ENCODE results near the gene FBXO42. TPM values are rescaled to one million over a fixed set of nuclear protein-coding genes. Genes with fewer than 3 reads are reported as not detected.
"Not testable (repeated sequence)": the region's sequence is repeated elsewhere in the genome, so short reads cannot be mapped to it uniquely, and the experiment has no call there.

FBXO42 gene
- total and polyA plus RNA-seq, 2 experiments from 2014 or later = 6.0 to 20.7 TPM

- H3K4me2 ChIP-seq; H3K27ac Mint-ChIP-seq; H3F3A ChIP-seq (replicated peaks; ENCODE audit: low read depth); H3K36me3 ChIP-seq (ENCODE audit: insufficient read depth); H3K9me2 ChIP-seq (ENCODE audit: insufficient read depth); H3K4me3 ChIP-seq; H2AFZ ChIP-seq; H3K36me3 Mint-ChIP-seq (ENCODE audit: low read depth); ATAC-seq; H3K79me2 ChIP-seq (replicated peaks; ENCODE audit: insufficient read depth); H4K20me1 ChIP-seq (replicated peaks; ENCODE audit: insufficient read depth); H3K27ac ChIP-seq (ENCODE audit: low read depth); DNase-seq (ENCODE audit: low spot score); H3K4me1 ChIP-seq (ENCODE audit: insufficient read depth); H3K4me3 Mint-ChIP-seq; H3K9me3 Mint-ChIP-seq: not testable (repeated sequence)
- H3K27me3 Mint-ChIP-seq (ENCODE audit: insufficient read depth, low read depth, poor library complexity) = peaks cover 41% of the 10 kb centered on the region
- peaks cover 11% of the 10 kb centered on the region for H3K4me1 Mint-ChIP-seq
- peaks cover 34% of the 10 kb centered on the region for H3K27me3 ChIP-seq (ENCODE audit: insufficient read depth)
These were observed 129.6 kb downstream of the FBXO42 start for GRCh38 chr1:16222716-16223115.

GRCh38 chr1:16221499-16221898 lies 130.8 kb downstream of the FBXO42 start:
- H3K27me3 Mint-ChIP-seq (ENCODE audit: insufficient read depth, low read depth, poor library complexity) = peaks cover 37% of the 10 kb centered on the region
- peaks cover 9% of the 10 kb centered on the region for H3K4me1 Mint-ChIP-seq
- no peak for ATAC-seq

More at GRCh38 chr1:16221499-16221898, 130.8 kb downstream of the FBXO42 start:
- Histone ChIP-seq H3K79me2 (replicated peaks; ENCODE audit: insufficient read depth) (no peaks in the 10 kb centered on the region), H3K4me1 (ENCODE audit: insufficient read depth) (peaks cover 5% of the 10 kb centered on the region; the same call in 1 of the 2 replicates), H3K4me2 (no peak overlapping the region), H3K27me3 (ENCODE audit: insufficient read depth) (peaks cover 30% of the 10 kb centered on the region), H2AFZ (no peak overlapping the region), H3K9me2 (ENCODE audit: insufficient read depth) (no peaks in the 10 kb centered on the region), H3K4me3 (no peak overlapping the region), H3F3A (replicated peaks; ENCODE audit: low read depth) (peaks cover 2% of the 10 kb centered on the region; the same call in 1 of the 2 replicates), H3K27ac (ENCODE audit: low read depth) (no peak overlapping the region), H3K36me3 (ENCODE audit: insufficient read depth) (no peaks in the 10 kb centered on the region), H4K20me1 (replicated peaks; ENCODE audit: insufficient read depth) (no peaks in the 10 kb centered on the region)
- Mint-ChIP-seq H3K9me3 (no peaks in the 10 kb centered on the region; the same call in 2 of the 3 replicates), H3K27ac (no peak overlapping the region), H3K36me3 (ENCODE audit: low read depth) (no peaks in the 10 kb centered on the region), H3K4me3 (no peak overlapping the region)
- DNase-seq (ENCODE audit: low spot score) = no peak
- no peak for TF ChIP-seq EZH2 (IDR thresholded peaks at IDR 0.05; ENCODE audit: low read depth, unreplicated experiment)
- TF ChIP-seq, protein P1, sequence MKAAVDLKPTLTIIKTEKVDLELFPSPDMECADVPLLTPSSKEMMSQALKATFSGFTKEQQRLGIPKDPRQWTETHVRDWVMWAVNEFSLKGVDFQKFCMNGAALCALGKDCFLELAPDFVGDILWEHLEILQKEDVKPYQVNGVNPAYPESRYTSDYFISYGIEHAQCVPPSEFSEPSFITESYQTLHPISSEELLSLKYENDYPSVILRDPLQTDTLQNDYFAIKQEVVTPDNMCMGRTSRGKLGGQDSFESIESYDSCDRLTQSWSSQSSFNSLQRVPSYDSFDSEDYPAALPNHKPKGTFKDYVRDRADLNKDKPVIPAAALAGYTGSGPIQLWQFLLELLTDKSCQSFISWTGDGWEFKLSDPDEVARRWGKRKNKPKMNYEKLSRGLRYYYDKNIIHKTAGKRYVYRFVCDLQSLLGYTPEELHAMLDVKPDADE (IDR thresholded peaks at IDR 0.05) = no peak
- no peak for TF ChIP-seq CTCF (conservative IDR thresholded peaks at IDR 0.05; ENCODE audit: low read depth in 2 of 2)
- TF ChIP-seq ZNF114 (CRISPR knock-in tag; IDR thresholded peaks at IDR 0.05) = no peak
- no peak for TF ChIP-seq ZNF462 (CRISPR knock-in tag; IDR thresholded peaks at IDR 0.05)
- TF ChIP-seq EZH2phosphoT487 (IDR thresholded peaks at IDR 0.05; ENCODE audit: unreplicated experiment) = no peak
- TF ChIP-seq REST (IDR thresholded peaks at IDR 0.05; ENCODE audit: unreplicated experiment) = no peak
